NCI-H2029 treated with DMSO at 0.1 percent for 48 hours (cell line): ENCODE data around the gene LIMA1.

Experiments
- DNase-seq: peaks from one replicate; lab custom pipeline; 2025; lab: John Stamatoyannopoulos, UW

Gene LIMA1

DNA sequence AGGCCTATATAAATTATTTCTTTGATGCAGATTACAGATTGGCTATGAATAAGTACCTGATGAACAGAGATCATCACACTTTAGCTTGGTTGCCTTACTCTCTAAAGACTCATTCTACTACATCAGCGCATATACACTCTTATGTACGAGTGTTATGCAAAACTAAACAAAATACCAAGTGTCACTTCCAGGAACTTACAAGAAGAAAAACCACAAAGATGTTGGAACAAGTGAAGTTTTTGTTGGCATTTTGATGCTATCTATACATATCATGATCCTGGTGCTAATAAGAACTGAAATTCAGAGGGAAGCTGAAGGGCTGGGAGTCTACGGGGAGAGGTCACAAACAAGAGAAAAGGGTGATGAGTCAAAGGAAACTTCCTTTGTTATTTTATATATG is 68.3 kb downstream of the LIMA1 start:
- no peak for DNase-seq

DNA sequence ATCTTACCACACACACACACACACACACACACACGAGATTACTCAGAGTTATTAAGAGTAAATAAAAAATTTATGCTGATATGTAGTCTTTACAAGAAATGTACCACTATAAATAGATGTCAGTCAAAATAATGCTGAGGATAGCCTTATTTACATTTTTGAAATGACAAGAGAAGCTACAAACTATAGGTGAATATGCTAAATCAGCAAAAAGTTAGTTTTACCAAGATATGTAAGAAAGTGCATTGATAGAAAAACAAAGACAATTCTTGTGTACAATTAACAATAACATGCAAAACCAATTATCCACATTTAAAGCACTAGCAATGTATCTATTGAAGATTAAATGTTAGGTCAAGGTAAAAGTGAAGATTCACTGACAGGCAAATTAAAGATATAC is 69.3 kb downstream of the LIMA1 start:
- DNase-seq, result no peak

DNA sequence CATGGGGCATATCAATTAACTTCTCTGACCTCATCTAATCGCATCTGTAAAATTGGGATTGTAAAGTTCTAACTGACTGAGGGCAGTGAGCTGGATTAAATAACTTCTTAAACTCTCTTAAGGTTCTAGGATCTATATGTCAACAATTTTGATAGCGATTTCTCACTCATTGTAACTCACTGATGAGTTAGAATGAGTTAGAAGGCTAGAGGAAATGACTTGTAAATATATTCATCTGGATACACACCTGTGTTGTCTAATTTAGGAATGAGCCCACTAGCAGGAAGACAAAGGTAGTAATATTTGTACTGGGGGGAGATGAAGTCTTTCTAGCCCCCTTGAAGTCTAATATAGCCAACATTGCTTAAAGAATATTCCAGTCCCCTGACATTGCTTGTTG is 69.9 kb downstream of the LIMA1 start:
- no peak for DNase-seq

DNA sequence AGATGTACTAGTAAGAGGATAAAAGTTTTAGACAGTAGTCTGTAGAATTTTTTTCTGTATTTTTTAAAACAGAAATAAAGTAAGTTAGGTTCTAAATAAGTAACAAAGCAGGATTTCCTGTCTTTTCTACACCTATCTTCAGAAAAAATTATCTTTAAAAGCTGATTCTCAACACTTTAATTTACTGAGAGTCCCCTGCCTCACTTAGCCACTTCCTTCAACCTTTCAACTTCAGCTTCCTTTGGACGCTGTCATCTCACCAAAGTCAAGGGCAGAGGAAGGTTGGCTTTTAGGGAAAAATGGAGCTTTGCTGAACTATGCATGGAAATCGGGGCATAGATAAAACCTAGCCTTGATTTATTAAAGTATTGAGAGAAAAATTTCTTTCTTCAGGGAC is 71.3 kb downstream of the LIMA1 start:
- DNase-seq, result no peak

DNA sequence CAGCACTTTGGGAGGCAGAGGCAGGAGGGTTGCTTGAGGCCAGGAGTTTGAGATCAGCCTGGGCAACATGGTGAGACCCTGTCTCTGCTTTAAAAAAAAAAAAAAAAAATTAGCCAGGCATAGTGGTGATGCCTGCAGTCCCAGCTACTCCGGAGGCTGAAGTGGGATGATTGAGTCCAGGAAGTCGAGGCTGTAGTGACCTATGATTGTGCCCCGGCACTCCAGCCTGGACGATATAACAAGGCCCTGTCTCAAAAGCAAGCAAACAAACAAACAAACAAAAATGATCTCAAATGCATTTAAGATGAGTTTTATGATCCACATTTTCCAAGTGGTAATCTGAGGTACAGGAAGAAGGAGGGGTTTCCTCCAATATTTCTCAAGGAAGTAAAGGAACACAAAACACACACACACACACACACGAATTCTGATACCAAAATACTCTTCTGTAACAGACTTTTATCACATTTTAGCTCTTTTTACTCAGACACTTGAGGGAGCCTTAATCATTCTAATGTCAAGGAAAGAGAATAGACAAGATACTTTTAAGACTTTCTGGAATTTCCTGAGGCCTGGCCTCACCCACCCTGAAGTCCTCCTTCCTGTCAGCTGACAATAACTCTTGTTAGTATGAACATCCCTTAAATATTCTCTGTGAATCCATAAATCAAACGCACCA is 71.8 kb downstream of the LIMA1 start:
- DNase-seq, result no peak

DNA sequence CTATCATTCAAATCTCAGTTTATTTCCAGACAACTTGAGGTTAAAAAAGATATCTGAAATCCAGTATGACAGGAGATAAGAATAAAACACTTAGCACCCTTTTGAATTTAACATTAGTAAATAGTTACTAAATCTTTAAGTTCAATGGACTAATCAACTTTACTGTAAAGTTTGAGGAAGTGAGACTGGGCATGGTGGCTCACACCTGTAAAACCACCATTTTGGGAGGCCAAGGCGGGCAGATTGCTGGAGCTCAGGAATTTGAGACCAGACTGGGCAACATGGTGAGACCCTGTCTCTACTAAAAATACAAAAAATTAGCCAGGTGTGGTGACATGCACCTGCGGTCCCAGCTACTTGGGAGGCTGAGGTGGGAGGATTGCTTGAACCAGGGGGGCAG is 75.9 kb downstream of the LIMA1 start:
- no peak for DNase-seq

DNA sequence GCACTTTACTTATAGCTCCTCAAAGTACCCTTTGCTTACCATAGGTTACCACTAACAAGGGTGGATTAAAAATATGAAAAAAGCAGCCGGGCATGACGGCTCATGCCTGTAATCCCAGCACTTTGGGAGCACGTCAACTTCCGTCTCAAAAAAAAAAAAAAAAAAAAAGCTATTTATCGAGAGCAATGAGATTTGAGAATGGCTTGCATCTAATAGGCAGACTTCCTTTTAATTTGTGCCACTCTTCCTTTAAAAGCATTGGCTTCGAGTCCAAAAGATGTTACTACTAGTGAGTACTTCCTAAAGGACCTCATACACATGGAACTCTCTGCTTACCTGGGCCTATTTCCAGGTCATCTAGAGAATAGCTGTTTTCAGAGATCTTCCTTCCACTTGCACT is 77.7 kb downstream of the LIMA1 start:
- DNase-seq, result no peak

DNA sequence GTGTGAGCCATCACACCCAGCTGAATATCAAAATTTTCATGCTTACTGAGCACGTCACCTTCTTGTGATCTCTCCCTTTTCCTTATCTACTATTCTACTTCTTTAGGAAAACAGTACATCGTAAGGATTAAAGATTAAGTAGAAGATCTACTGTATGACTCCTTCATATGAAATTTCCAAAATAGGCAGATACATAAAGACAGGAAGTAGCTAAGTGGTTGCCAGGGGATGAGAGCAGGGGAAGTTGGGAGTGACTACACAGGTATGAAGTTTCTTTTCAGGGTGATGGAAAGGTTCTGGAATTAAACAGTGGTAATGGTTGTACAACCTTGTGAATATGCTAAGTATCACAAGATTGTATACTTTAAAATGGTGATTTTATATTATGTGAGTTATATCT is 79.6 kb downstream of the LIMA1 start:
- no peak for DNase-seq

DNA sequence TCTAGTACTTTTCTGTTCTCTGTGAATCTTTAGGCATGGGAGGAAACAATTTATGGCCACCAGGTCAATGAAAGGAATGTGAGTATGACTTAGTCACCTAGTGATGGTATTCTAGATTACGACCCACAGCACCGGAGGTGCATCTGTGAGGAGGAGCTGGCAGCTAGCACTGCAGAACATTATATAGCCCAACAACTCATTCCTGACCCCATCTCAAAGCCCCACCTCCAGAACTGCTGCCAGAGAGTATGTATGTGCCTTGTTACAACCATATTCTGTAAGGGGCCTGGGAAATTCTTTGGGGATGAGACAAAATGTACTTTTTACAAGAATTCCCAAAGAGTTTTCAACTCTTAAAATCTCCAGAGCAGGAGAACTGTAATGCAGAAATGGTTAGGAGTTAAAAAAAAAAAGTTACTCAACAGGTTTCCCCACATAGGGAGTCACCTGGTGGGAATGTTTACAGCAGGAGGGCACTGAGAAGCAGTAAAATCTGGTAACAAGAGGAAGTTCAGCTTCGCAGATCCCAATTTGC is 81.3 kb downstream of the LIMA1 start:
- DNase-seq, result no peak

DNA sequence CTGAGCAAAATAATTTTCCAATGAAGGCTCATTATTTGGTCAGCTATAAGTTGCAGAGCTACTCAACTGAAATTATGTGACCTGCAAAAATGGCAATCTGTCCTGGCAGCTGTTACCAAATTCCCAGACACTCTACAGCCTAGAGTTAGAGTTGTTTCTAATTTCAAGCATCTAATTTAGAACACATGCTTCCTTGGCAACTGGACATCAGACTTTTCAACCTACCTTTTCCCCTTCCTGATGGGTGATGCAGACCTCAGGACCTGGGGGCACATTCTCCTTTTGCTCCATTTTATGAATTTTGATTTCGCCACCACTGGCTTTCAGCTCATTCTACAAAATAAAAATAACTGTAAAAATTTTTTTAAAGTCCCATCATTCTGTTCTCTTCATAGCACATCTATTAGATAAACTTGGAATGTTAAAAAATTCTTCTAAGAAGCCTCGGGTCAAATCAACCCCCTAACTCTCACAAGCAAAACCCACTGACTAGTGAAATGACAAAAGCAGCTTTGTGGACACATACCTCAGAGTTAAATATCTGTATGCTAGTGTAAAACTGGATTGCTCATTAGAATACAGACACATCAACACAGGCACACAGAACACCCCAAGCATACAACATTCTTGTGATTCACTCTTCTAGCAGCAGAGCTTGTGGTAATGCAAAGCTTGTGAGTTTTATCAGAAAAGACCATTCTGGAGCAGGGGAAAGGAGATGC is 82.6 kb downstream of the LIMA1 start:
- DNase-seq, result no peak

DNA sequence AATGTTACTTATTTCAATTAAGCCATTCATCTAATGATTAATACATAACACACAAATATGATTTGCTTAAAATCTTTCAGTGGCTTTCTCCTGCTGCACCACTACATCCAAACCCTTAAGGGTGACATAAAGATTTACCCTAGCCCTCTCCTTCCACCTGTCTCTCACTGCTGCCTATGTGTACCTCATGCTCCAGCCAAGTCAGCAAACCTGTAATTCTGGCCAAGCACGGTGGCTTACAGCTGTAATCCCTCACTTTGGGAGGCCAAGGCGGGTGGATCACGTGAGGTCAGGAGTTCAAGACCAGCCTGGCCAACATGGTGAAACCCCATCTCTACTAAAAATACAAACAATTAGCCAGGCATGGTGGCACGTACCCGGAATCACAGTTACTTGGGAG is 84.5 kb downstream of the LIMA1 start:
- no peak for DNase-seq

DNA sequence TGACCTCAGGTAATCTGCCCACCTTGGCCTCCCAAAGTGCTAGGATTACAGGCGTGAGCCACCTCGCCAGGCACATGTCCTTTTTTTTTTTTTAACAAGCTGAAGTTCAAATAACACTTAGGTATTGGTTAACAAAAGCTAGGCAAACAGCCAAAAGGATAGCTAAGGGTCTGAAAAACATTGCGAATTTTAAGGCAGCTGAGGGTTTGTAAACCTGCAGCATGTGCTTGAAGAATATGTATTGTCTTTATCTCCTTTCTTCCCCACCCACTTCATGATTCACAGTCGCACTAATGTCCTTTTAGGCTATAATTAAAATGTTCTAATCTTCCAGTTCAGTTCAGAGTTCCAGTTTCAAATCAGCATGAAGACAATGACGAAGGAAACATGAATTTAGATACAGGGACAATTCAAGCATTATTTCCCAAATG is 86.0 kb downstream of the LIMA1 start:
- DNase-seq, result peak; percentile 90

DNA sequence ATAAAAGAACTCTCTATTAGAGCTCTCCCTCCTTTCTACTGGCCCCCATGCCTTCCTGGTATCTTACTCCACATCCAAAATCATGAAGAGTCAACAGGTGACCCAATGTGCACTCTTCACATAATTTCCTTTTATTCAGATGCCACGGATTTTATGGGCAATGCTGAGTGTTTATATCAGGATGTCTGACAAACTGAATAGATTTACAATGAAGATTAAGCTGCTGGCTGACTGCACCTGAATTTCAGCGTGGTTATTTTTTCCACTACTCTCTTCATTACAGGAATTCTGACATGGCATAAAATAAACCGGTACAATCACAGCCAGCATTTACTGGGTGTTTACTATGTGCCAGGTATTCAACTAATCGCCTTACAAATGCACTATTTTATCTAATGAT is 86.8 kb downstream of the LIMA1 start:
- DNase-seq, result peak; percentile 26

DNA sequence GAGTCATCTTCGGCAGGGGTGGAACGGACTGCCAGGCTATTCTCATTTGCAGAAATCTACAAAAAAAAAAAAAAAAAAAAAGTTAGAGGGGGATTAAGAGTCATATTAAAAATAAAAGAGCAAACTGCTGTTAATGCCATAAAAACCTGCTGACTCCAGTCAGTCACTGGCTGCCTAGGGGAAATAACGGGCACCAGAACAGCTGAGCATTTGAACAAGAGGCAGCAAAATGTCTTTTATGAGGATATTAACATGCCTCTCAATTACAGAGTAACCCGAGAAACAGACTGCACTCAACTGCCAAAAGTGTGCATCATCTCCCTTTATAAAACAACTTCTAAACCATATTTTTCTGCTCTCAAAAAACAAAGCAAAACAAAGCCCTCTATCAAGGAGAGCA is 87.5 kb downstream of the LIMA1 start:
- DNase-seq, result peak; percentile 10

DNA sequence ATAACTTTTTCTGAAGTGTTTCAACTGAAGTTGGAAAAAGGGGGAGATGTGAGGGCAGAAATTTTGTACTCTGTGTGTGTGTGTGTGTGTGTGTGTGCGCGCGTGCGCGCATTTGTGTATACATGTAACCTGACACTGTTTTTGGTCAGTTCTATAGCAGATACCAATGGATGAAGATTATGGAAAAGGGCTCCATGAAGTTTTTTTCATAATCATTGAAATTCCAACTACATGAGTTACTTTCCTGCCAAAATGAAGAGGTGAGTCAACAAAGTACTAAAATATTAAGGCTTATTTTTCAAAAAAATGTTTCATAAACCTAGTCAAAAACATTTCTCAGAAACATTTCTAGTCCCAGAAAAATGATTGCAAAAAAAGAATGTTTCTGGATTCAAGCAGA is 90.4 kb downstream of the LIMA1 start:
- no peak for DNase-seq

DNA sequence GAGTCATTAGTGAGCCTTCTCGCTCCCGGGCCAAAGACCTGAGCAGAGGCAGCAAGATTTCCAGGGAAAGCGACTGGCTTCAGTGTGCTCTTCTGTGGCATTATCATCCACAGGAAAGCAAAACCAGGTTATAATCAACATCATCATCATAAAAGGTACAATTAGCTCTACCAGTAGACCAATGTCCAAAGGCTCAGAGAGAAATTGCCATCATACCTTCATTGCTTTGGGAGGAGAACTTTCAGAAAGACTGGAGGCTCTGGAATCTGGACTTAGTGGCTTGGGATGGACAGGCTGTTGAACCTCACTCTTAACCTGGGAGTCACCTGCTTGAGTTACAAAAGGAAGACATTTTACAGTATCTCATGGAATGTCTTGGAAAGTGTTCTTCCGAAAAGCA is 91.1 kb downstream of the LIMA1 start:
- no peak for DNase-seq

DNA sequence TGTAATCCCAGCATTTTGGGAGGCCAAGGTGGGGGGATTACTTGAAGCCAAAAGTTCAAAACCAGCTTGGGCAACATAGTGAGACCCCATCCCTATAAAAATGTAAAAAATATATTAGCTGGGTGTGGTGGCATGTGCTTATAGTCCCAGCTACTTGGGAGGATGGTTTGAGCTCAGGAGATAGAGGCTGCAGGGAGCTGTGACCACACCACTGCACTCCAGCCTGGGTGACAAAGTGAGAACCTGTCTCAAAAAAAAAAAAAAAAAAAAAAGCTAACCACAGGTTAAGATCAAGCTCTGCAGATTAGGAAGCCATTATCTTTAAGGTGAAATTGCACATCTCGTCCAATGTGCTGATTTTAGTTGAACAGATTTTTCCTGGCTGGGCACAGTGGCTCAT is 92.5 kb downstream of the LIMA1 start:
- DNase-seq, result no peak

DNA sequence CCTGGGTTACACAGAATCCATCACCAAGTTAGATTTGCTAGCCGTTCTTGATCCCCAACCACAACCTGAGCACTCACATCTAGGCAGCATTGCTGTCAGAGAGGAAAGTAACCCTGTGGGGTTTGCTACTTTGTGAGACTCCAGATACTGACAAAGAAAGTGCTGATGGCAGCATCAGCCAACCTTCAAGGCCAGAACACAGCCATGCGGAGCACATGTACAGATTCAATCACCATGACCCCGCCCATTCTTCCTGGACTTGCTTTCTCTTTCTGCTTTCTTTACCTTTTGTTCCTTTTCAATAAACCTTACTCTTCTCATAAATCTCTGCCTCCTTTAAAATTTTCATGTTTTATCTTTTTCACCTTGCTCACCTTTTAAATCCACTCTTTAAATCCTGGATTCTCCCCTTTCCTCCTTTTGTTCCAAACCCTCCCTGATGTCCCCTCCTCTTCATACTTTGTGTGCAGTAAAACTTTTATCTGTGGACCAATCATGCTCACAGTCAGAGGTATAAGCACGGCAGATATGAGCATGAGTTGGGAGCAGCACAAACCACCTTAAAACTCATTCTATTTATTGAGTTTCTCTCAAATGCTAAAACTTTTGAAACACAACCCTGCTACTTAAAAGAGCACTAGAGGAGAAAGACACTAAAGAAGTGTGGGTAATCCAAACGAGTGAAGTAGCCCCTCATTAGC is 94.3 kb downstream of the LIMA1 start:
- no peak for DNase-seq

DNA sequence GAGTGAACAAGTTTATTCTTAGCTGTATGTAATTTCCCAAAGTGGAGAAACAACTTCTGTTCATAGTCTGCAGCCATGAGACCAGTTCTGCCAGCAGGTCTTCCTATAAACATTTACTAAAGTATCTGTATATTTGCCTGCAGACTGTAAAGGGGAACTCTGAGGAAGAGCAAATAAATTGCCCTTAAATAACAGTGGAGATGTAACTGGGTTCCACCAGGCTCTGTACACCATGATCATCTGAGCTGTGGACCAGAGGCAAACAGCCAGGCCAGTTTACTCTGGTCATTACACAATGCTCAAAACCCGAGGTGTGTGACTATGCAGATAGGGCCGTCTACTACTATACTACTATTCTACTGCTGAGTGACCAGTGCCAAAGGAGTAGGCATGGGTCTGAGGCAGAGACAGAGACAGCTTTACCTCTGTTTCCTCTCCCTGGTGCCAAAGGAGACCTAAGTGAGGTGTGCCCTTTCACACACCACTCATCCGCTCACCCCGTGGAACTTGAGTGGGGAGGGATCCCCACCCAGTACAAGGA is 95.0 kb downstream of the LIMA1 start:
- DNase-seq, result no peak

DNA sequence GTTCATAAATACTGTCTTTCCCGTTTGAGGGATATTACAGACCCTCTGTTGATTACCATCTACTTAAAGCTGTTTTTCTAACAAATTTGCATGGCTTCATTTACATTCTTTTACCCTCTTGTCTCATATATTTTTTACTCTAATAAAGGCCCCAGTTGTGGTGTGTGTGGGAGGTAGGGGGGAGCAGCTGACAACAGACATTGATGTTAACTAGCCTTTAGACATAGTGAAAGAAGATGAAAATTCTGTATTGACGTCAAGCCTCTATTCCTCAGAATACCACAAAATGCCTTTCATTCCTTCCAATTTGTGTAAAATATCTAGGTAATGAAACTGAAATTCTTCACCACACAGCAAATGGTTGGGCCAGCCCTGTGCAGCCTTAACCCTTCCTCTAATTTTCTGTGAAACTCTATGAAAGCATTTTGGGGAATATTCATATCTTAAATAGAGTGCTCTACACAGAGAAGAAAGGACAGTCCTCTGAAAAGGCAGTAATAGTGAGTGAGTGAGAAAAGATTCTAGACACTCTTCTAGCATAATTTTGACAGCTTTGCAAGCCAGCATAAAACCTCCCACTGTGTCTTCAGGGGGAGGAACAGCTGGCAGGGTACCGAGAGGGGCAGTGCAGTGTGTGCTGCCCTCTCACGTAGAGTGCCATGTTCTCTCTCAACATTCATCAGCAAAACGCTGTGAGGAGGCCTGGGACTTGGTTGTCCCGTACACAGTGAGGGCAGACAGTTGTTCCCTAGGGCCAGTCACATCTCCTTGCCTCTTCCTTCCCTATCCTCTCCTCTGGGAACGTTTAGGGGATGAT is 96.0 kb downstream of the LIMA1 start:
- no peak for DNase-seq

DNA sequence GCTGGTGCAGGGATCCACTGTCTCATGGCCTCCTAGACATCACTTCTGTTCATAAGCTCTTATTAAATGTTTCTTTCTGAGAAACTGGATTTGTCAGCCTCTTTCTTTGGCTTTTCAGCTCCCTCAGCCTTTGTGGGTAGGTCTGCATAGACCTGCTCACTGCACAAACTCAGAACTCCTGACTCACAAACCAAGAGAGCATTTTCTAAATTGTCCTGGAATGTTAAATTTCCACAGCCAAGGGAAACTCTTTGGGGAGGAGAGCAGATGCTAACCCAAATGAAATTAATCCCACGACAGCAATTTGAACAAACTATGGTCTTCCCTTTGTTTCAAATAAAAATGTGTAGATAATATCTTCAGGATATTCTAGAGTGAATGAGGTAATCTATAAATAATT is 96.6 kb downstream of the LIMA1 start:
- DNase-seq, result no peak
